HEK293T (cell line): ENCODE results near the gene GPA33.

Experiments
- CTCF ChIA-PET: fragments of 350-600 bp; formaldehyde crosslinking; extraction: SDS; loops from one replicate; lab custom pipeline; 2021; ENCODE audit warnings: antibody characterized with exemption, inconsistent platforms; lab: Yijun Ruan, JAX
- POLR2A ChIA-PET: fragments of 350-600 bp; formaldehyde crosslinking; extraction: SDS; loops from one replicate; lab custom pipeline; 2020; ENCODE audit warnings: antibody characterized with exemption, inconsistent platforms; lab: Yijun Ruan, JAX
- DNase-seq: peaks from one replicate; pipeline ENCODE4 v3.0.0; 2012; ENCODE audit warnings: mixed read lengths; ENCODE audit errors: extremely low spot score
- ARNT ChIP-seq: fragments of 450-650 bp; IDR thresholded peaks from 2 replicates; pipeline ENCODE4 v1.6.1; 2017; ENCODE audit warnings: mild to moderate bottlenecking
- BHLHE40 ChIP-seq: fragments of 450-650 bp; IDR thresholded peaks from 2 replicates; pipeline ENCODE4 v1.6.1; 2016; ENCODE audit warnings: mild to moderate bottlenecking, moderate library complexity, borderline replicate concordance
- CTBP1 ChIP-seq: fragments of 450-650 bp; IDR thresholded peaks from 2 replicates; pipeline ENCODE4 v1.6.1; 2016; ENCODE audit warnings: borderline replicate concordance
- ELF4 ChIP-seq: fragments of 450-650 bp; IDR thresholded peaks from 2 replicates; pipeline ENCODE4 v1.6.1; 2017; ENCODE audit warnings: antibody characterized with exemption
- FOXA1 ChIP-seq: fragments of 450-650 bp; IDR thresholded peaks from 2 replicates; pipeline ENCODE4 v1.6.1; 2016; ENCODE audit warnings: mild to moderate bottlenecking
- FOXK2 ChIP-seq: fragments of 450-650 bp; IDR thresholded peaks from 2 replicates; pipeline ENCODE4 v1.6.1; 2016; ENCODE audit warnings: mild to moderate bottlenecking
- FOXM1 ChIP-seq: fragments of 450-650 bp; IDR thresholded peaks from 2 replicates; pipeline ENCODE4 v1.6.1; 2017; ENCODE audit warnings: mild to moderate bottlenecking, borderline replicate concordance
- HDGF ChIP-seq: fragments of 450-650 bp; IDR thresholded peaks from 2 replicates; pipeline ENCODE4 v1.6.1; 2017; ENCODE audit warnings: antibody characterized with exemption, borderline replicate concordance
- L3MBTL2 ChIP-seq: fragments of 450-650 bp; conservative IDR thresholded peaks from 2 replicates; pipeline ENCODE4 v1.6.1; 2016; ENCODE audit warnings: mild to moderate bottlenecking
- LEF1 ChIP-seq: fragments of 450-650 bp; IDR thresholded peaks from 2 replicates; pipeline ENCODE4 v1.6.1; 2017; ENCODE audit warnings: mild to moderate bottlenecking, borderline replicate concordance
- NFRKB ChIP-seq: fragments of 450-650 bp; IDR thresholded peaks from 2 replicates; pipeline ENCODE4 v1.6.1; 2016; ENCODE audit warnings: mild to moderate bottlenecking, moderate library complexity
- PKNOX1 ChIP-seq: fragments of 450-650 bp; IDR thresholded peaks from 2 replicates; pipeline ENCODE4 v1.6.1; 2016
- SP1 ChIP-seq: fragments of 450-650 bp; IDR thresholded peaks from 2 replicates; pipeline ENCODE4 v1.6.1; 2017
- SUZ12 ChIP-seq: fragments of 450-650 bp; IDR thresholded peaks from 2 replicates; pipeline ENCODE4 v1.6.1; 2016; ENCODE audit warnings: mild to moderate bottlenecking
- TARDBP ChIP-seq: fragments of 450-650 bp; IDR thresholded peaks from 2 replicates; pipeline ENCODE4 v1.6.1; 2016
- ZNF384 ChIP-seq: fragments of 450-650 bp; IDR thresholded peaks from 2 replicates; pipeline ENCODE4 v1.6.1; 2016

Gene GPA33

DNA sequence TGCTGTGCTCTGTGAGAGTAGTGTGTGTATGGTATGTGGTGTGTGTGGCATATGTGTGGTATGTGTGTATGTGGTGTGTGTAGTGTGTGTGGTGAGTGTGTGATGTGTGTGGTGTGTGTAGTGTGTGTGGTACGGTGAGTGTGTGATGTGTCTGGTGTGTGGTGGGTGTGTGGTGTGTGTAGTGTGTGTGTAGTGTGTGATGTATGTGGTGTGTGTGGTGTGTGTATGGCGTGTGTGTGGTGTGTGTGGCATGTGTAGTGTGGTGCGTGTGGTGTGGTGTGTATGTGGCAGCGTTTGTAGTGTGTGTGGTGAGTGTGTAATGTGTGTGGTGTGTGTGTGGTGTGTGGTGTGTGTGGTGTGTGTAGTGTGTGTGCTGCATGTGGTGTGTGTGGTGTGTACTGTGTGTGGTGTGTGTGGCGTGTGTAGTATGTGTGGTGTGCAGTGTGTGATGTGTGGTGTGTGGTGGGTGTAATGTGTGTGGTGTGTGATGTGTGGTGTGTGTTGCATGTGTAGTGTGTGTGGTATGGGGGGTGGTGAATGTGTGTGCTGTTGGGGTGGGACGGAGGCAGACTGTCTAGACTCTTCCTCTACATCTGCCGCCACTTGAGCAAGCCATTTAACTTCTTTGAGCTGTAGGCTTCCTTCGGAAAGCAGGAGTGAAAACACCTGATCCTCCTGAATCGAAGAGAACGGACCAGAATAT, 33.5 kb downstream of the GPA33 start:
- no peak for DNase-seq
- CTCF ChIA-PET: interaction anchor here (0.5 to 6.6 kb wide), 8 partner anchors 13 to 1607 kb away, joined by 3 to 163 read pairs (median 4); partner anchors contain the start of gene POU2F1
- TF ChIP-seq L3MBTL2: no peak
- no peak for TF ChIP-seq SUZ12
- TF ChIP-seq LEF1: no peak
- TF ChIP-seq CTBP1: no peak
- no peak for TF ChIP-seq FOXA1
- no peak for TF ChIP-seq ELF4
- TF ChIP-seq ZNF384: no peak
- TF ChIP-seq PKNOX1: no peak
- no peak for TF ChIP-seq HDGF
- no peak for TF ChIP-seq SP1
- no peak for TF ChIP-seq BHLHE40
- TF ChIP-seq NFRKB: no peak
- TF ChIP-seq FOXM1: no peak
- no peak for TF ChIP-seq TARDBP
- no peak for TF ChIP-seq ARNT
- TF ChIP-seq FOXK2: no peak
- POLR2A ChIA-PET: interaction anchor here (1.0 kb wide), 1 partner anchor 13 kb away, joined by 5 read pairs; no protein-coding TSS in a partner anchor

DNA sequence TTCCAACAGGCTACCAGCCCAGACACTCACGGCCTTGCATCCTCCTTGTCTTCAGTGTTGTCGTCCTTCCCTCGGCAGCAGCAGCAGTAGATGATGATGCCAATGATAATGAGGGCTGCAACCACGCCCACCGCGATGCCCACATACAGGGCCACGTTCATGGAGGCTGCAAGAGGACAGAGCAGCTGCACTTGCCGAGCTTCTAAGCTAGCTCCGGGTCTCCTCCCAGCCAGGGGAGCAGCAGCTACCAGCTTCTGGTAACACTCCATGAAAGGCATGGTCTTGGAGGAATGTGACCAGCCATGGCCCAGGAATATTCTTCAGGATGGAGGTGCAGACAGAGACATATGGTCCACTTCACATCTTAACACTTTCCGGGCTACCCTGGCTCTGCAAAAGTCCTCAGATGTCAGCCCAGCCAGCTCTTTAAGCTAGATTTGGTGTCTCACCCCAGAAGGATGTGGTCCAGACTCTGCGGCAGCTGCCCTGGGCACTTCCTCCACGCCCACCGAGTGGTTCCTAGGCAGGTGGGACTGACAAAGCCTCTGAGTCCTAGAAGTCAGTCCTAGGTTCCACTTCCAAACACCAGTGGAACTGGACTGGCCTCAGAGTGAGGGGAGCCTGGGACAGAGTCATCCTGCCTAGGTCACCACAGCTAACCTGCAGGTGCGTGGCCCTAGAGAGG, 35.1 kb downstream of the GPA33 start:
- ChIA-PET POLR2A (interaction anchor here (1.9 kb wide), 1 partner anchor 11 kb away, joined by 5 read pairs; no protein-coding TSS in a partner anchor), CTCF (interaction anchor here (1.0 to 2.2 kb wide), 3 partner anchors 12 to 145 kb away, joined by 3 to 6 read pairs (median 4); no protein-coding TSS in a partner anchor)
- DNase-seq: no peak
- no peak for TF ChIP-seq ELF4

DNA sequence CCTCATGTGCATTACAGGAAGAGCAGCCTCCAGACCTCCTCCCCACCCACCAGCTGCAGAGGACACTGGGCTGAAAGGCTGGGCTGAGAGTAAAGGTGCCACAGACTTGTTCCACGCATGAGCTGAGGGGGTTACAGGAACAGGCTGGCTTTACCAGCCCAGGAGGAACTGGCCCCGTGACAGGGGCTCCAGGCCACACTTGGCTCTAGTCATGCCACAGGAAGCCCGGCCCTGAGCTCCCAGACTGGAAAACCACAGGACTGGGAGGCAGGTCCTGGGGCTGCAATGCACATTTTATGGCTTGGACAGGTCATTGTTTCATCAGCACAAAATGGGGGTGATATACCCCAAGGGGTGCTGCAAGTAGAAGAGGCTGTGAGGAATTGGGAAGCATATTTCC, 35.6 kb downstream of the GPA33 start:
- ChIA-PET POLR2A (interaction anchor here (1.9 kb wide), 1 partner anchor 11 kb away, joined by 5 read pairs; no protein-coding TSS in a partner anchor), CTCF (interaction anchor here (1.1 to 2.2 kb wide), 2 partner anchors 11 to 144 kb away, joined by 4 to 6 read pairs; no protein-coding TSS in a partner anchor)
- TF ChIP-seq ZNF384 (no peak), ELF4 (no peak), NFRKB (no peak), SP1 (no peak), FOXM1 (no peak), ARNT (no peak), FOXA1 (no peak), L3MBTL2 (no peak), TARDBP (no peak), LEF1 (no peak), BHLHE40 (no peak), HDGF (no peak), CTBP1 (no peak)
- no peak for DNase-seq

GRCh38 chr1:167052389-167052788, 37.8 kb downstream of the GPA33 start:
- ChIA-PET CTCF (interaction anchor here (1.2 to 1.6 kb wide), 4 partner anchors 136 to 176 kb away, joined by 3 to 7 read pairs (median 4); partner anchors contain the start of gene TADA1), POLR2A (no interaction called here)
- peak; percentile 76 for DNase-seq
- 0 out of 2 replicates have a peak, but pooled peaks have one; percentile 27 for TF ChIP-seq L3MBTL2
- no peak for TF ChIP-seq FOXA1

DNA sequence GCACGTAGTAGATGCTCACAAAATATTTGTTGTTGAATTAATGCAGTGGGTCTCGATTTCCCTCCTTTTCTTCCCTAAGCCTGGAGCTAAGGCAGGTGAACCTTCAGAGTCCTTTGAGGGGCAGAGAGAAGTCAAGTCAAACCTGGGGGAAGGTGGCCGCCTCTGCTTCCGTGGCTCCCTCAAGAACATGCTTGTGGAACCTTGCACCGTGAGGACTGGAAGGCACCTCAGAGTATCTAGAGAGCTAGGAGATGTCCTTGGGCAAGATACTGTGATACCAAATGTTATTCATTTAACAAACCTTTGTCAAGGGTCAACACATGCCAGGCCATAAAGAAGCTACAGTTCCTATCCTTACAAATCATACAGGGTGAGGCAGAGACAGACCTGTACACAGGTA, 38.3 kb downstream of the GPA33 start:
- POLR2A ChIA-PET: no interaction called here
- CTCF ChIA-PET: interaction anchor here (1.2 to 1.6 kb wide), 2 partner anchors 136 to 176 kb away, joined by 3 to 4 read pairs; partner anchors contain the start of gene TADA1

More for the DNA sequence above, 38.3 kb downstream of the GPA33 start:
- TF ChIP-seq ZNF384 (no peak), SP1 (no peak), BHLHE40 (no peak), ARNT (no peak), SUZ12 (no peak), FOXA1 (no peak), PKNOX1 (no peak), CTBP1 (no peak), NFRKB (no peak), FOXM1 (no peak), LEF1 (no peak), FOXK2 (no peak), ELF4 (no peak)
- DNase-seq: no peak
